Cardiac muscle cell (in vitro differentiated cells and primary cell): ENCODE measurements around the gene DLGAP1. TPM values are rescaled to one million over a fixed set of nuclear protein-coding genes. Genes with fewer than 3 reads are reported as not detected.
"Not testable (repeated sequence)": the region's sequence is repeated elsewhere in the genome, so short reads cannot be mapped to it uniquely, and the experiment has no call there.

Source experiments
- DNase-seq, 2 donors: peaks; one replicate each; pipeline versions ENCODE4 v3.0.0 to v3.0.0-alpha.2; 2010 to 2017; ENCODE audit warnings: low read depth in 1 of 2, low spot score in 1 of 2
- H3K27ac ChIP-seq: fragments of 200-600 bp; sonication (generic); 2 replicates; pipeline ENCODE4 v1.5.1; 2016
- H3K27me3 ChIP-seq: fragments of 200-600 bp; sonication (generic); 2 replicates; pipeline ENCODE4 v1.6.0; 2016; ENCODE audit warnings: control low read depth
- H3K36me3 ChIP-seq: fragments of 200-600 bp; sonication (generic); 2 replicates; pipeline ENCODE4 v1.5.1; 2016; ENCODE audit warnings: control low read depth
- H3K4me1 ChIP-seq: fragments of 200-600 bp; sonication (generic); 2 replicates; pipeline ENCODE4 v1.8.1; 2017; ENCODE audit warnings: low read depth, mild to moderate bottlenecking, mixed run types
- H3K4me3 ChIP-seq: fragments of 200-600 bp; sonication (generic); 2 replicates; pipeline ENCODE4 v1.5.1; 2016; ENCODE audit warnings: mild to moderate bottlenecking
- H3K9me3 ChIP-seq: fragments of 200-600 bp; sonication (generic); 2 replicates; pipeline ENCODE4 v1.5.1; 2017; ENCODE audit warnings: low read depth, mild to moderate bottlenecking, control low read depth
- polyA plus RNA-seq: library from polyadenylated mRNA; unstranded; fragments of >200 nt; fragmentation: Nextera tagmentation; extraction: Ambion mirVana; gene quantifications from 2 replicates; pipeline ENCODE4 v1.2.1, GENCODE V29; 2016
- total RNA-seq: library from RNA; depleted of rRNA; stranded (reverse); fragments of >200 nt; gene quantifications from 2 replicates; pipeline ENCODE4 v1.2.3, GENCODE V29; 2016
- TF ChIP-seq, protein P1 (sequence below): IDR thresholded peaks from 2 replicates; pipeline ENCODE4 v1.5.1; 2012; ENCODE audit warnings: low read depth, mild to moderate bottlenecking, low read length

Gene DLGAP1
- total and polyA plus RNA-seq, 2 experiments from 2014 or later = 2.5 to 7.9 TPM

DNA sequence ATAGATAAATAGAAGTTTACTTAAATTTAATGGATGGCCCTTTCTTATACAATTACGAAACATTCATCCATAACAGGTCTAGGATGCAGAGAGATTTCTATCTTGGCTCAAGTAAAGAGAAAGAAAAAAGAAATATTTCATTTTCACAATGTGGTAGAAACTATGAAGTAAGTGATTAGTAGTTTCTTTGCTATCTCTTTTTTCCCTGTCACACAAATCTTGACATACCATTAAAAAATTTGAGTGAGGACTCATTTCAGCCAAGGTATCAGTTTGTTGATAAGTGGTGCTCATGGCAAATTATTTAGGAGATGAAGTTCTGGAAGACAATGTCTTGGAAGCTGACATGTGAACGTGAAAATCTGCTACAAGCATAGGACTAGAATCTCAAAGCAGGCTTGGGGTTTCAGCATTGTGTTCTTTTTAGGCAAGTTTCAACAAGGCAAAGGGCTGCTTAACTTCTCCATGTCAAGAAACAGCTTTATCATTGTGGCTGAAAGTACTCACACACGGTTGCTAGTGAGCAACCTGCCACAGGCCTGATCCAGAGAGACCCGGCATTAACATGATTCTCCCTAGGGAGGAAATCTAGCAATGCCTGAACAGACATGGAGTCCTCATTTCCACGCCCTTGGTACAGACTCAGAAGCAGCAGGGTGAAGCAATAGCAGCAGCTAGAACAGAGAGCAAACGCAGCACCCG is 414.6 kb downstream of the DLGAP1 start:
- no peaks in the 10 kb centered on the region for H3K36me3 ChIP-seq
- H3K27ac ChIP-seq = no peak overlapping the region
- no peaks in the 10 kb centered on the region for H3K9me3 ChIP-seq
- no peaks in the 10 kb centered on the region for H3K27me3 ChIP-seq
- no peak overlapping the region for H3K4me3 ChIP-seq
- H3K4me1 ChIP-seq = no peaks in the 10 kb centered on the region
- TF ChIP-seq, protein P1, sequence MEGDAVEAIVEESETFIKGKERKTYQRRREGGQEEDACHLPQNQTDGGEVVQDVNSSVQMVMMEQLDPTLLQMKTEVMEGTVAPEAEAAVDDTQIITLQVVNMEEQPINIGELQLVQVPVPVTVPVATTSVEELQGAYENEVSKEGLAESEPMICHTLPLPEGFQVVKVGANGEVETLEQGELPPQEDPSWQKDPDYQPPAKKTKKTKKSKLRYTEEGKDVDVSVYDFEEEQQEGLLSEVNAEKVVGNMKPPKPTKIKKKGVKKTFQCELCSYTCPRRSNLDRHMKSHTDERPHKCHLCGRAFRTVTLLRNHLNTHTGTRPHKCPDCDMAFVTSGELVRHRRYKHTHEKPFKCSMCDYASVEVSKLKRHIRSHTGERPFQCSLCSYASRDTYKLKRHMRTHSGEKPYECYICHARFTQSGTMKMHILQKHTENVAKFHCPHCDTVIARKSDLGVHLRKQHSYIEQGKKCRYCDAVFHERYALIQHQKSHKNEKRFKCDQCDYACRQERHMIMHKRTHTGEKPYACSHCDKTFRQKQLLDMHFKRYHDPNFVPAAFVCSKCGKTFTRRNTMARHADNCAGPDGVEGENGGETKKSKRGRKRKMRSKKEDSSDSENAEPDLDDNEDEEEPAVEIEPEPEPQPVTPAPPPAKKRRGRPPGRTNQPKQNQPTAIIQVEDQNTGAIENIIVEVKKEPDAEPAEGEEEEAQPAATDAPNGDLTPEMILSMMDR = no peak
- DNase-seq = peak in 1 of 2 donors; percentile 3

DNA sequence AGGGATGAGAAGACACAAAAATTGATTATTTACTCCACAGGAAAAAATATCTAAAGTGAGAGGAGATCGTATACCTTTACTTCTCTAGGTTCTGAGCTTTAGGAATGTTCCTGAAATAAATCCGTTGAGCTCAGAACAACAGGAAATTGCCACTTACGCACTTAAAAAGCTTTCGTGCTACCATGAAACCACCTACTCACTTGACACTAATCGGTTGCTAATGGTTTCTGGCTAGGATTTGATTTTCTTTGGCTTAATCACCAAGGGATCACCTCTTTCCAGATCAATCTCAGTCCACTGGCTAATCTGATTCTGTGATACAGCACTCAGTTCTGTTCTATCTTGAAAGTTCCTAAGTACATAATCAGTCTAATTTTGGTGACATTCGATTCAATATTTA is 419.6 kb downstream of the DLGAP1 start:
- Histone ChIP-seq H3K4me1 (no peaks in the 10 kb centered on the region), H3K9me3 (no peaks in the 10 kb centered on the region), H3K4me3 (no peak overlapping the region), H3K36me3 (no peaks in the 10 kb centered on the region), H3K27ac (no peak overlapping the region), H3K27me3 (no peaks in the 10 kb centered on the region)
- TF ChIP-seq, protein P1 = no peak
- DNase-seq = no peak

DNA sequence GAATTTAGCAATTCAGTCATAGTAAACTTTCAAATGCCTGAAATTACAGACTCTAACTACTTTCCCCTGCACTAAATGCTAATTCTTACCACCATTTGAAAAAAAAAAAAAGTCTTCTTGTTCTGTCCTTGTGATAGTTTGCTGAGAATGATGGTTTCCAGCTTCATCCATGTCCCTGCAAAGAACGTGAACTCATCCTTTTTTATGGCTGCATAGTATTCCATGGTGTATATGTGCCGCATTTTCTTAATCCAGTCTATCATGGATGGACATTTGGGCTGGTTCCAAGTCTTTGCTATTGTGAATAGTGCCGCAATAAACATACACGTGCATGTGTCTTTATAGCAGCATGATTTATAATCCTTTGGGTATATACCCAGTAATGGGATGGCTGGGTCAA is 420.3 kb downstream of the DLGAP1 start:
- not testable (repeated sequence) for H3K36me3 ChIP-seq, DNase-seq, H3K27me3 ChIP-seq, H3K4me3 ChIP-seq, H3K9me3 ChIP-seq, H3K4me1 ChIP-seq, H3K27ac ChIP-seq

DNA sequence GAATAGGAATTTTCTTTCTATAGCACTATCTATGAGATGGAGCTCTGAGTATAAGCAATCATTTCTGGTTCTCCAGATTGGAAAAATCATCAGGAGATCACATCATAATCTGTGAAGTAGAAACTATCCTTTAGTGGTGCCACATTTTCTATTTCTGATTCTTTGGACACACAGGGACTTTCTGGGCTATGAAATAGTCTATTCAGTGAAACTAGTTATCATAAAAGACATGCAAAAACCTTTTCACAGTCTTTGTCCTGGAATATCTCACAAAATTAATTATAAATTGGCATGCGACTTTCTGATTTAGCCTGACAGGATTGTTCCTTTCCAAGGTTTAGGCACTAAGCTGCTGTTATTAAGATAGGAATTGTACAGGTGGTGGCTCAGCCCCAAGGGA is 428.6 kb downstream of the DLGAP1 start:
- Histone ChIP-seq H3K4me1 (no peaks in the 10 kb centered on the region), H3K36me3 (no peaks in the 10 kb centered on the region), H3K4me3 (no peak overlapping the region), H3K9me3 (no peaks in the 10 kb centered on the region), H3K27ac (no peak overlapping the region), H3K27me3 (no peaks in the 10 kb centered on the region)
- TF ChIP-seq, protein P1 = no peak
- no peak for DNase-seq

DNA sequence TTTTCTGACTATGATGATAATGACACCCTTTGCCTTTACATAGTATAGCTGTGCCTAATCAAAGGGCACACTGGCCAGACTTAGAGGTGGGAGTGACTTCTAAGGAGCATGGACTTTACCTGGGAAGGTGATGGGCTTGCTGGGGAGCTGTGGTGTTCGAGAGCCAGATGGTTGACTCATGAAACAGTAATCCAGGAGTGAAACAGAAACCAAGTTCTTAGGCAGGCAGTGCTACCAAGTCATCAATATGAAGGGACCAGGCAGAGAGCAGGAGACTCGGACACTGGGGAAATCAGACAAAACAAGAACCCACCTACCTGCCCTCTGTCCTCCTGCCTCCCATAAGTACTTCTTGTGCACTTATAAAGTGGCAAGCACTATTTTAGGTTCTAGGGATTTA is 430.4 kb downstream of the DLGAP1 start:
- TF ChIP-seq, protein P1 = no peak
- no peak for DNase-seq
- Histone ChIP-seq H3K36me3 (no peaks in the 10 kb centered on the region), H3K4me3 (no peak overlapping the region), H3K27ac (no peak overlapping the region), H3K9me3 (no peaks in the 10 kb centered on the region), H3K4me1 (no peaks in the 10 kb centered on the region), H3K27me3 (no peaks in the 10 kb centered on the region)

DNA sequence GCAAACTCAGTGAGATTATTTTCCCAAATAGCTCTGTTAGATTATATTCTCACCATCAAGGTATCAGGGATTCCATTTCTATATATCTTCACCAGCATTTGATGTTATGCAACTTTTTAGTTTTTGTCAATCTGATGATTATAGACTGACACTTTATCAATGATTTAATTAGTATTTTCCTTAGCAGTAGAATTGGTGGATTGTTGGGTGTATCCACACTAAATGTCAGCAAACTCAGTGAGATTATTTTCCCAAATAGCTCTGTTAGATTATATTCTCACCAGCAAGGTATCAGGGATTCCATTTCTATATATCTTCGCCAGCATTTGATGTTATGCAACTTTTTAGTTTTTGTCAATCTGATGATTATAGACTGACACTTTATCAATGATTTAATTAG is 432.4 kb downstream of the DLGAP1 start:
- not testable (repeated sequence) for H3K4me3 ChIP-seq, DNase-seq, H3K9me3 ChIP-seq, H3K4me1 ChIP-seq, H3K36me3 ChIP-seq, H3K27me3 ChIP-seq, H3K27ac ChIP-seq
